MM.1S (cell line): ENCODE results near the gene GMPR.
A peak's percentile ranks its signal among the peaks of the same experiment; 100 is the strongest.
"Not testable (repeated sequence)": the region's sequence is repeated elsewhere in the genome, so short reads cannot be mapped to it uniquely, and the experiment has no call there.

Experiments used
- DNase-seq: peaks from one replicate; pipeline ENCODE4 v3.0.0-alpha.2; 2015
- H2AFZ ChIP-seq: fragments of 300-600 bp; sonication (generic); 2 replicates; pipeline ENCODE4 v1.6.0; 2016; ENCODE audit warnings: antibody characterized with exemption, low read length
- H3F3A ChIP-seq: fragments of 300-600 bp; sonication (generic); 2 replicates; pipeline ENCODE4 v1.6.1; 2016; ENCODE audit warnings: mild to moderate bottlenecking, antibody characterized with exemption, low read length, moderate library complexity, mixed read lengths; ENCODE audit not compliant: insufficient read depth
- H3K27ac ChIP-seq: fragments of 300-600 bp; sonication (generic); 2 replicates; pipeline ENCODE4 v1.5.1; 2016; ENCODE audit warnings: mild to moderate bottlenecking, low read length
- H3K27me3 ChIP-seq: fragments of 300-600 bp; sonication (generic); replicated peaks from 2 replicates; pipeline ENCODE4 v1.6.0; 2016; ENCODE audit warnings: low read length; ENCODE audit not compliant: insufficient read depth
- H3K36me3 ChIP-seq: fragments of 300-600 bp; sonication (generic); replicated peaks from 2 replicates; pipeline ENCODE4 v1.6.1; 2016; ENCODE audit warnings: mild to moderate bottlenecking, low read length, mixed read lengths; ENCODE audit not compliant: insufficient read depth
- H3K4me1 ChIP-seq: fragments of 300-600 bp; sonication (generic); 2 replicates; pipeline ENCODE4 v1.6.1; 2016; ENCODE audit warnings: low read length, mixed read lengths
- H3K4me2 ChIP-seq: fragments of 300-600 bp; sonication (generic); 2 replicates; pipeline ENCODE4 v1.6.0; 2016; ENCODE audit warnings: low read depth, low read length
- H3K4me3 ChIP-seq: fragments of 300-600 bp; sonication (generic); 2 replicates; pipeline ENCODE4 v1.5.1; 2016; ENCODE audit warnings: low read length, mixed read lengths
- H3K79me2 ChIP-seq: fragments of 300-600 bp; sonication (generic); 2 replicates; pipeline ENCODE4 v1.6.1; 2016; ENCODE audit warnings: mixed run types, low read length, mixed read lengths
- H3K9ac ChIP-seq: fragments of 300-600 bp; sonication (generic); 2 replicates; pipeline ENCODE4 v1.6.1; 2016; ENCODE audit warnings: low read length, mixed read lengths
- H3K9me2 ChIP-seq: fragments of 300-600 bp; sonication (generic); replicated peaks from 2 replicates; pipeline ENCODE4 v1.6.1; 2016; ENCODE audit warnings: mild to moderate bottlenecking, low read length, mixed read lengths; ENCODE audit not compliant: insufficient read depth
- H3K9me3 ChIP-seq: fragments of 300-600 bp; sonication (generic); replicated peaks from 2 replicates; pipeline ENCODE4 v1.6.1; 2016; ENCODE audit warnings: mild to moderate bottlenecking, low read length, mixed read lengths; ENCODE audit not compliant: insufficient read depth
- H4K20me1 ChIP-seq: fragments of 300-600 bp; sonication (generic); 2 replicates; pipeline ENCODE4 v1.6.1; 2016; ENCODE audit warnings: mild to moderate bottlenecking, low read length, moderate library complexity, mixed read lengths; ENCODE audit not compliant: insufficient read depth
- EZH2 ChIP-seq: fragments of 300-600 bp; sonication (generic); optimal IDR thresholded peaks from 2 replicates; pipeline ENCODE3; 2017; ENCODE audit warnings: low read depth, mild to moderate bottlenecking, antibody characterized with exemption, low read length, mixed read lengths
- EZH2phosphoT487 ChIP-seq: fragments of 300-600 bp; sonication (generic); IDR thresholded peaks from 2 replicates; pipeline ENCODE4 v1.6.1; 2018; ENCODE audit warnings: antibody characterized with exemption, low read length
- TF ChIP-seq, protein P1 (sequence below): fragments of 300-600 bp; sonication (generic); IDR thresholded peaks from 2 replicates; pipeline ENCODE4 v1.5.1; 2016; ENCODE audit warnings: antibody characterized with exemption, low read length, mixed read lengths

The GMPR gene

DNA sequence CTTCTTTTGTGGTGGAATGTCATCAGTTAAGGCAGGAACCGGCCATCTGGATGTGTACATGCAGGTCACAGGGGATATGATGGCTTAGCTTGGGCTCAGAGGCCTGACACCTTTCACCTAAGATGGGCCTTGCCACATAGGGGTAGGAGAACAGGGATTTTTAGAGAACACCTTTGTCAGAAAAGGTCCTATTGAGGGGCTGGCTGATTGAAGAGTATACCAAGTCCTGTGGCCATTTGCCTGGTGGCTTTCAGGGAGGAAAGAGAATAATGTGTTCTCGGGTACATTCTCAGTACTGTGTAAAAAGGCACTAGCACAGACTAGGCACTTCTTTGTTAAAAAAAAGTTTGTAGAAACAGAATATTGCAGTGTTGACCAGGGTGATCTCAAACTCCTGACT, 26.4 kb downstream of the GMPR start:
- Histone ChIP-seq H2AFZ (no peak overlapping the region), H3K9me3 (no peaks in the 10 kb centered on the region), H3K79me2 (no peaks in the 10 kb centered on the region), H3K27me3 (no peaks in the 10 kb centered on the region), H3K4me1 (no peaks in the 10 kb centered on the region), H3K4me3 (no peak overlapping the region), H3K4me2 (no peak overlapping the region), H4K20me1 (no peaks in the 10 kb centered on the region), H3K27ac (no peak overlapping the region), H3K9me2 (no peaks in the 10 kb centered on the region), H3K36me3 (no peaks in the 10 kb centered on the region), H3K9ac (no peak overlapping the region), H3F3A (no peaks in the 10 kb centered on the region)
- DNase-seq = no peak
- TF ChIP-seq, protein P1, sequence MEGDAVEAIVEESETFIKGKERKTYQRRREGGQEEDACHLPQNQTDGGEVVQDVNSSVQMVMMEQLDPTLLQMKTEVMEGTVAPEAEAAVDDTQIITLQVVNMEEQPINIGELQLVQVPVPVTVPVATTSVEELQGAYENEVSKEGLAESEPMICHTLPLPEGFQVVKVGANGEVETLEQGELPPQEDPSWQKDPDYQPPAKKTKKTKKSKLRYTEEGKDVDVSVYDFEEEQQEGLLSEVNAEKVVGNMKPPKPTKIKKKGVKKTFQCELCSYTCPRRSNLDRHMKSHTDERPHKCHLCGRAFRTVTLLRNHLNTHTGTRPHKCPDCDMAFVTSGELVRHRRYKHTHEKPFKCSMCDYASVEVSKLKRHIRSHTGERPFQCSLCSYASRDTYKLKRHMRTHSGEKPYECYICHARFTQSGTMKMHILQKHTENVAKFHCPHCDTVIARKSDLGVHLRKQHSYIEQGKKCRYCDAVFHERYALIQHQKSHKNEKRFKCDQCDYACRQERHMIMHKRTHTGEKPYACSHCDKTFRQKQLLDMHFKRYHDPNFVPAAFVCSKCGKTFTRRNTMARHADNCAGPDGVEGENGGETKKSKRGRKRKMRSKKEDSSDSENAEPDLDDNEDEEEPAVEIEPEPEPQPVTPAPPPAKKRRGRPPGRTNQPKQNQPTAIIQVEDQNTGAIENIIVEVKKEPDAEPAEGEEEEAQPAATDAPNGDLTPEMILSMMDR = no peak
- TF ChIP-seq EZH2 (no peak), EZH2phosphoT487 (no peak)

DNA sequence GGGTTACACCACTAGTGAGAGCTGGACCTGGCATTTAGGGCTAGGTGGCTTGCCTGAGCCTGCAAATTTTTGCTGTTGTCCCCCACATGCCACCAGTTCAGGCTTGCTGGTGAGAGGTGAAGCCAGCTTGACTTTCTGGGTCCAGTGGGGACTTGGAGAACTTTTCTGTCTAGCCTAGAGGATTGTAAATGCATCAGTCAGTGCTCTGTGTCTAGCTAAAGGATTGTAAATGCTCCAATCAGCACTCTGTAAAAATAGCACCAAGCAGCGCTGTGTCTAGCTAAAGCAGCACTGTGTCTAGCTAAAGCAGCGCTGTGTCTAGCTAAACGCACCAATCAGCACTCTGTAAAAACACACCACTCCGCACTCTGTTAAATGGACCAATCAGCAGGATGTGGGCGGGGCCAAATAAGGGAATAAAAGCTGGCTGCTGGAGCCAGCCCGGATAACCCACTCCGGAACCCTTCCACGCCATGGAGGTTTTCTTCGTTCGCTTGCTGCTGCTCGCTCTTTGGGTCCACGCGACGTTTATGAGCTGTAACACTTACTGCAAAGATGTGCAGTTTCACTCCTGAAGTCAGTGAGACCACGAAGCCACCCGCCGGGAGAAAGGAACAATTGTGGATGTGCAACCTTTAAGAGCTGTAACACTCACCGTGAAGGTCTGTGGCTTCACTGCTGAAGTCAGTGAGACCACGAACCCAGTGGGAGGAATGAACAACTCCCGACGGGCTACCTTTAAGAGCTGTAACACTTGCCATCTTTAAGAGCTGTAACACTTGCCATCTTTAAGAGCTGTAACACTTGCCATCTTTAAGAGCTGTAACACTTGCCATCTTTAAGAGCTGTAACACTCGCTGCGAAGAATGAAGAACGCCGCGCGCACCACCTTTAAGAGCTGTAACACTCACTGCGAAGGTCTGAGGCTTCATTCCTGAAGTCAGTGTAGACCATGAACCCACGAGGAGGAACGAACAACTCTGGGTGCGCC, 27.3 kb downstream of the GMPR start:
- Histone ChIP-seq H3K9me2 (no peaks in the 10 kb centered on the region), H3F3A (no peaks in the 10 kb centered on the region), H3K79me2 (no peaks in the 10 kb centered on the region), H2AFZ (no peak overlapping the region), H3K27me3 (no peaks in the 10 kb centered on the region), H4K20me1 (no peaks in the 10 kb centered on the region), H3K27ac (no peak overlapping the region), H3K4me2 (no peak overlapping the region), H3K9me3 (no peaks in the 10 kb centered on the region), H3K4me3 (no peak overlapping the region), H3K4me1 (no peaks in the 10 kb centered on the region), H3K36me3 (no peaks in the 10 kb centered on the region), H3K9ac (no peak overlapping the region)
- TF ChIP-seq, protein P1 = no peak
- TF ChIP-seq EZH2 (no peak), EZH2phosphoT487 (no peak)
- DNase-seq = no peak

DNA sequence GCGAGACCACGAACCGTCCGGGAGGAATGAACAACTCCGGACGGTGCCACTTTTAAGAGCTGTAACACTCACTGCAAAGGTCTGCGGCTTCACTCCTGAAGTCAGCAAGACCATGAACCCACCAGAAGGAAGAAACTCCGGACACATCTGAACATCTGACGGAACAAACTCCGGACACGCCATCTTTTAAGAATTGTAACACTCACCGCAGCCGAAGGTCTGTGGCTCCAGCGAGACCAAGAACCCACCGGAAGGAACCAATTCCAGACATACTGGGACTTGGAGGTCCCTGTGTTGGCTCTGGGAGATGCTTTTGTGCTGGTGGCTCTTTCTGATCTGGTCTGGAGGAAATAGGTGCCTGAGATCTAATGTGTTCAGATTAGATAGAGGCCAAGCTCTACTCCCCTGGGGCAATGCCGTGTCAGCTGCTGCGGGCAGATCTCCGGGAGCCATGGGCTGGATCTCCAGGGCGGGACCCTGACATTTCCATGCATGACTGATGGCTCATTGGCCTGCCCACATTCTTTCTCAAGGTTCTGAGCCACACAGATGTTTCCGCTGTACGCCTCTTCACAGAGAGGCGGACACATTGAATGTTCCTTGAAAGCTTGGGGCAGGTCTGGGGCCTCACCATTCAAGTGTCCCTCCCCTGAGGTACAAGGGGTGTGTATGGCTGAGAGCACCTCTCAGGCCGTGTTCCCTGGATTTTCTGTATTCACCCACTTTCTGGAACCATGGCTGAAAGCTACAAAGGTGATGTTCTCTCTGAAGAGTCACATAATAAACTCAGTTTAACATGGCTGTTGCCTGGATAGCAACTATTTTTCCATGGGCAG, 29.3 kb downstream of the GMPR start:
- Histone ChIP-seq H3F3A (no peaks in the 10 kb centered on the region), H3K27me3 (no peaks in the 10 kb centered on the region), H3K9me2 (no peaks in the 10 kb centered on the region), H3K9ac (peak overlapping the region; percentile 20; the same call in 1 of the 2 replicates), H3K4me2 (peak overlapping the region; percentile 0; the same call in 1 of the 2 replicates), H3K79me2 (no peaks in the 10 kb centered on the region), H3K4me3 (peak overlapping the region; percentile 35), H4K20me1 (no peaks in the 10 kb centered on the region), H3K27ac (peak overlapping the region; percentile 41; the same call in 1 of the 2 replicates), H2AFZ (peak overlapping the region; percentile 16; the same call in 1 of the 2 replicates), H3K4me1 (no peaks in the 10 kb centered on the region), H3K36me3 (no peaks in the 10 kb centered on the region), H3K9me3 (no peaks in the 10 kb centered on the region)
- DNase-seq = peak; percentile 39
- TF ChIP-seq EZH2 (no peak), EZH2phosphoT487 (no peak)
- TF ChIP-seq, protein P1 = no peak

- H4K20me1 ChIP-seq, H3F3A ChIP-seq, H3K4me3 ChIP-seq, H3K4me2 ChIP-seq, H3K9ac ChIP-seq, H2AFZ ChIP-seq, H3K9me2 ChIP-seq, H3K36me3 ChIP-seq, H3K79me2 ChIP-seq, H3K27me3 ChIP-seq, H3K27ac ChIP-seq, DNase-seq, H3K4me1 ChIP-seq, H3K9me3 ChIP-seq: not testable (repeated sequence)
Observed at GRCh38 chr6:16269442-16270070, 31.2 kb downstream of the GMPR start.
